Loucy (cell line): Measurements from ENCODE around the gene SAAL1.

ENCODE experiments used
- EZH2phosphoT487 ChIP-seq: fragments of 200-600 bp; IDR thresholded peaks from 2 replicates; pipeline ENCODE4 v1.6.1; 2018; ENCODE audit warnings: antibody characterized with exemption, mild to moderate bottlenecking, moderate library complexity, borderline replicate concordance
- TF ChIP-seq, protein P1 (sequence below): fragments of 200-600 bp; sonication (generic); conservative IDR thresholded peaks from 2 replicates; pipeline ENCODE4 v1.5.1; 2014; ENCODE audit warnings: mild to moderate bottlenecking, antibody characterized with exemption, low read length

- TF ChIP-seq, protein P1, sequence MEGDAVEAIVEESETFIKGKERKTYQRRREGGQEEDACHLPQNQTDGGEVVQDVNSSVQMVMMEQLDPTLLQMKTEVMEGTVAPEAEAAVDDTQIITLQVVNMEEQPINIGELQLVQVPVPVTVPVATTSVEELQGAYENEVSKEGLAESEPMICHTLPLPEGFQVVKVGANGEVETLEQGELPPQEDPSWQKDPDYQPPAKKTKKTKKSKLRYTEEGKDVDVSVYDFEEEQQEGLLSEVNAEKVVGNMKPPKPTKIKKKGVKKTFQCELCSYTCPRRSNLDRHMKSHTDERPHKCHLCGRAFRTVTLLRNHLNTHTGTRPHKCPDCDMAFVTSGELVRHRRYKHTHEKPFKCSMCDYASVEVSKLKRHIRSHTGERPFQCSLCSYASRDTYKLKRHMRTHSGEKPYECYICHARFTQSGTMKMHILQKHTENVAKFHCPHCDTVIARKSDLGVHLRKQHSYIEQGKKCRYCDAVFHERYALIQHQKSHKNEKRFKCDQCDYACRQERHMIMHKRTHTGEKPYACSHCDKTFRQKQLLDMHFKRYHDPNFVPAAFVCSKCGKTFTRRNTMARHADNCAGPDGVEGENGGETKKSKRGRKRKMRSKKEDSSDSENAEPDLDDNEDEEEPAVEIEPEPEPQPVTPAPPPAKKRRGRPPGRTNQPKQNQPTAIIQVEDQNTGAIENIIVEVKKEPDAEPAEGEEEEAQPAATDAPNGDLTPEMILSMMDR: no peak
- no peak for TF ChIP-seq EZH2phosphoT487
Measured at GRCh38 chr11:18105086-18105801, 638 bp downstream of the SAAL1 start.
